Caco-2 (cell line): ENCODE data around the gene GREB1. TPM values are rescaled to one million over a fixed set of nuclear protein-coding genes. Genes with fewer than 3 reads are reported as not detected.

Experiments
- BruUV-seq: library from RNA; stranded (reverse); fragments of 400-500 nt; replicated peaks from 2 replicates; lab custom pipeline; 2021; lab: Mats Ljungman, UMichigan
- CTCF ChIA-PET: fragments of 300-600 bp; sonication (Branson Sonifier 250); formaldehyde crosslinking; loops from one replicate; lab custom pipeline; 2022; ENCODE audit warnings: antibody characterized with exemption; lab: Charles Lee
- POLR2A ChIA-PET: fragments of 300-600 bp; sonication (Branson Sonifier 250); formaldehyde crosslinking; loops from one replicate; lab custom pipeline; 2022; ENCODE audit warnings: antibody characterized with exemption; lab: Charles Lee
- DNase-seq, 2 experiments: peaks; one replicate each; pipeline versions ENCODE4 v3.0.0 to v3.0.0-alpha.2; 2020 to 2022
- H3K27me3 ChIP-seq: replicated peaks from 2 replicates; pipeline ENCODE4 v1.6.0; 2011; ENCODE audit warnings: low read length; ENCODE audit not compliant: control insufficient read depth, insufficient read depth
- H3K36me3 ChIP-seq: 2 replicates; pipeline ENCODE4 v1.5.1; 2011; ENCODE audit warnings: low read length; ENCODE audit not compliant: control insufficient read depth, insufficient read depth
- H3K4me1 ChIP-seq: fragments of 250-450 bp; sonication (Bioruptor Pico); 2 replicates; pipeline ENCODE4 v1.5.1; 2020; ENCODE audit warnings: mild to moderate bottlenecking
- H3K4me3 ChIP-seq: 2 replicates; pipeline ENCODE4 v1.5.1; 2011; ENCODE audit warnings: low read depth, mild to moderate bottlenecking, control low read depth, low read length
- H3K9me3 ChIP-seq: fragments of 250-450 bp; sonication (Bioruptor Pico); 2 replicates; pipeline ENCODE4 v1.5.1; 2020; ENCODE audit warnings: mild to moderate bottlenecking, moderate library complexity
- H3K27ac Mint-ChIP-seq: one replicate; pipeline ENCODE4 v1.8.0; 2022; ENCODE audit warnings: mixed read lengths; ENCODE audit not compliant: unreplicated experiment
- H3K27me3 Mint-ChIP-seq: one replicate; pipeline ENCODE4 v1.8.0; 2022; ENCODE audit warnings: mixed read lengths; ENCODE audit not compliant: insufficient read depth, unreplicated experiment
- H3K36me3 Mint-ChIP-seq: one replicate; pipeline ENCODE4 v1.8.0; 2022; ENCODE audit warnings: mild to moderate bottlenecking, mixed read lengths; ENCODE audit not compliant: insufficient read depth, unreplicated experiment
- H3K4me1 Mint-ChIP-seq: one replicate; pipeline ENCODE4 v1.8.0; 2022; ENCODE audit warnings: low read depth, mixed read lengths; ENCODE audit not compliant: unreplicated experiment
- H3K4me3 Mint-ChIP-seq: one replicate; pipeline ENCODE4 v1.8.0; 2022; ENCODE audit warnings: mild to moderate bottlenecking, moderate library complexity, mixed read lengths; ENCODE audit not compliant: unreplicated experiment
- H3K9me3 Mint-ChIP-seq: one replicate; pipeline ENCODE4 v1.8.0; 2022; ENCODE audit warnings: mixed read lengths; ENCODE audit not compliant: unreplicated experiment
- CTCF ChIP-seq, 2 experiments: fragments of 200-600 bp in 1 of 2; IDR thresholded peaks; 1 replicate in 1 of 2; 2 replicates in 1 of 2; pipeline versions ENCODE4 v1.5.1 to v1.8.0; 2011 to 2022; ENCODE audit warnings: antibody characterized with exemption in 1 of 2, control low read depth in 1 of 2, inconsistent platforms in 1 of 2, low read depth in 1 of 2, low read length in 1 of 2, mild to moderate bottlenecking in 1 of 2, moderate library complexity in 1 of 2; ENCODE audit not compliant: insufficient read depth in 1 of 2, severe bottlenecking in 1 of 2, unreplicated experiment in 1 of 2
- intact Hi-C: fragments of 100-400 bp; cut with micrococcal nuclease; formaldehyde crosslinking; loops from one replicate; pipeline ENCODE4 v1.10.0; 2022; ENCODE audit not compliant: unreplicated experiment
- total RNA-seq: library from RNA; stranded (reverse); gene quantifications from 2 replicates; pipeline ENCODE4 v1.2.3, GENCODE V29; 2022

GREB1 gene
- total RNA-seq, 1 experiment from 2014 or later: 2.4 TPM

DNA sequence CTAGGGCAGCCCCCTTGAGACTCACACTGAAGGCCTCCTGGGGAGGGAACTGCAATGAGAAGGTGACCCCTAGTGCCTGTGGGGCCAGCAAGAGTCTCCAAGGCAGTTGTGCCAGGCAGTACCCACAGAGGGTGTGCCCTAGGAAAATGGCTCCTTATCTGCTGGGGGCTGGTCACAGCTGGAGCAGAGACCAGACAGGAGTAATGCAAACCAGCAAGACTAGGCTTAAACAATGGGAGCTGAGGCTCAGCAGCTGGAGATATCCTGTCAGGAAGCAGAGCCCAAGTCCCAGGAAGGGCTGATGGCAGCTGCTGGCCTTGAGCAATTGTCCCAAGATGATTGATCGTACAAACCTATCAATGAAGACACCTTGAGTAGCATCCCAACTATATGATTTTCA is 41.1 kb upstream of the GREB1 start:
- Histone ChIP-seq H3K27me3 (no peaks in the 10 kb centered on the region), H3K4me1 (no peaks in the 10 kb centered on the region), H3K36me3 (no peaks in the 10 kb centered on the region), H3K9me3 (no peaks in the 10 kb centered on the region), H3K4me3 (no peak overlapping the region)
- H3K27me3 Mint-ChIP-seq: no peaks in the 10 kb centered on the region
- TF ChIP-seq CTCF (IDR thresholded peaks at IDR 0.05; ENCODE audit: insufficient read depth in 1 of 2, low read depth in 1 of 2, low read length in 1 of 2, severe bottlenecking in 1 of 2, unreplicated experiment in 1 of 2): no peak
- no peak overlapping the region for H3K27ac Mint-ChIP-seq
- no peaks in the 10 kb centered on the region for H3K36me3 Mint-ChIP-seq
- no peak for DNase-seq
- no peak overlapping the region for H3K4me3 Mint-ChIP-seq
- ChIA-PET POLR2A (no interaction called here), CTCF (interaction anchor here (0.6 kb wide), 1 partner anchor 13 kb away, joined by 4 read pairs; no protein-coding TSS in a partner anchor)
- no TSS peak for BruUV-seq
- H3K9me3 Mint-ChIP-seq: no peaks in the 10 kb centered on the region
- intact Hi-C loops: no loop called here
- no peaks in the 10 kb centered on the region for H3K4me1 Mint-ChIP-seq

GRCh38 chr2:11493282-11493681 is 40.6 kb upstream of the GREB1 start:
- no peaks in the 10 kb centered on the region for H3K9me3 ChIP-seq
- no peak overlapping the region for H3K27ac Mint-ChIP-seq
- BruUV-seq: no TSS peak
- intact Hi-C loops: no loop called here
- H3K27me3 ChIP-seq: no peaks in the 10 kb centered on the region
- no peak overlapping the region for H3K4me3 Mint-ChIP-seq
- H3K4me1 Mint-ChIP-seq: no peaks in the 10 kb centered on the region
- ChIA-PET CTCF (interaction anchor here (0.6 kb wide), 1 partner anchor 14 kb away, joined by 4 read pairs; no protein-coding TSS in a partner anchor), POLR2A (no interaction called here)
- no peaks in the 10 kb centered on the region for H3K27me3 Mint-ChIP-seq
- no peaks in the 10 kb centered on the region for H3K9me3 Mint-ChIP-seq
- no peak for DNase-seq
- TF ChIP-seq CTCF (IDR thresholded peaks at IDR 0.05; ENCODE audit: insufficient read depth in 1 of 2, low read depth in 1 of 2, low read length in 1 of 2, severe bottlenecking in 1 of 2, unreplicated experiment in 1 of 2): no peak
- no peaks in the 10 kb centered on the region for H3K36me3 Mint-ChIP-seq
- H3K4me3 ChIP-seq: no peak overlapping the region
- no peaks in the 10 kb centered on the region for H3K4me1 ChIP-seq
- no peaks in the 10 kb centered on the region for H3K36me3 ChIP-seq

DNA sequence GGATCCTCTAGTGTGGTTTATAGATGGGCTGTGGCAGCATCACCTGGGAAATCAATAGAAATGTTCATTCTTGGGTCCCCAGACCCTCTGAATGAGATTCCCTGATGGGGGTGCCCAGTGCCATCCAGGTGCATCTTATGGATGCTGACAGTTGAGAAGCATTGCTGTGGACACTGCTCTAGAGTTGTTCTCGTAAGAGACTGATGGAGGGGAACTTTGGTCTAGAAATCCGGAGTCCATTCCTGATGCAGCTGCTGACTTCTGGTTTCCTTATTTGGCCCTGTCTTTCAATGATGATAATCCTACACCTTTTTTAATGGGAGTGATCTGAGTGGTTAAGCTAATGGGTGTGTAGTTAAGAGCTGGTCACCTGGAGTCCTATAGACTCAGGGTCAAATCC is 39.5 kb upstream of the GREB1 start:
- POLR2A ChIA-PET: no interaction called here
- no TSS peak for BruUV-seq
- no peak overlapping the region for H3K27ac Mint-ChIP-seq

More for the DNA sequence above, 39.5 kb upstream of the GREB1 start:
- CTCF ChIA-PET: no interaction called here
- no peaks in the 10 kb centered on the region for H3K9me3 ChIP-seq
- Mint-ChIP-seq H3K4me3 (no peak overlapping the region), H3K4me1 (peaks cover 5% of the 10 kb centered on the region), H3K27me3 (no peaks in the 10 kb centered on the region), H3K36me3 (no peaks in the 10 kb centered on the region), H3K9me3 (no peaks in the 10 kb centered on the region)
- no peak for DNase-seq
- no peak overlapping the region for H3K4me3 ChIP-seq
- H3K27me3 ChIP-seq: no peaks in the 10 kb centered on the region
- intact Hi-C loops: no loop called here
- peaks cover 7% of the 10 kb centered on the region; the same call in 1 of the 2 replicates for H3K4me1 ChIP-seq
- TF ChIP-seq CTCF (IDR thresholded peaks at IDR 0.05; ENCODE audit: insufficient read depth in 1 of 2, low read depth in 1 of 2, low read length in 1 of 2, severe bottlenecking in 1 of 2, unreplicated experiment in 1 of 2): no peak
- no peaks in the 10 kb centered on the region for H3K36me3 ChIP-seq
